GM12891 (cell line): ENCODE data around the gene IL32. TPM values are rescaled to one million over a fixed set of nuclear protein-coding genes. Genes with fewer than 3 reads are reported as not detected.

ENCODE experiments used
- DNase-seq: peaks from one replicate; pipeline ENCODE4 v3.0.0; 2011; ENCODE audit warnings: low spot score; ENCODE audit not compliant: insufficient read length
- FAIRE-seq: peaks from 2 replicates; lab custom pipeline; 2011; peaks lifted over from hg19 to GRCh38; lab: Jason Lieb, UNC
- PAX5 ChIP-seq: IDR thresholded peaks from 2 replicates; pipeline ENCODE4 v1.6.1; 2011; ENCODE audit warnings: low read length, moderate library complexity, mild to moderate bottlenecking; ENCODE audit not compliant: insufficient read depth, severe bottlenecking
- POLR2A ChIP-seq: IDR thresholded peaks from 2 replicates; pipeline ENCODE4 v1.6.1; 2011; ENCODE audit warnings: low read depth, low read length, control low read depth
- POLR2AphosphoS5 ChIP-seq: IDR thresholded peaks from 2 replicates; pipeline ENCODE4 v1.6.1; 2011; ENCODE audit warnings: low read depth, low read length, control low read depth
- POU2F2 ChIP-seq: IDR thresholded peaks from 2 replicates; pipeline ENCODE4 v1.6.1; 2011; ENCODE audit warnings: low read depth, mild to moderate bottlenecking, control low read depth, low read length, moderate library complexity
- SPI1 ChIP-seq: IDR thresholded peaks from 2 replicates; pipeline ENCODE4 v1.6.1; 2011; ENCODE audit warnings: low read depth, low read length, control low read depth
- TAF1 ChIP-seq: IDR thresholded peaks from 2 replicates; pipeline ENCODE4 v1.6.1; 2011; ENCODE audit warnings: low read depth, low read length, control low read depth
- polyA plus RNA-seq: library from polyadenylated mRNA; unstranded; fragments of >200 nt; gene quantifications from one replicate; pipeline ENCODE4 v1.2.1, GENCODE V29; 2012; ENCODE audit warnings: low read depth, missing spikeins, inconsistent platforms; ENCODE audit not compliant: missing spikeins

The IL32 gene
- polyA plus RNA-seq, result 512 TPM

- no peak for TF ChIP-seq SPI1
- TF ChIP-seq POLR2AphosphoS5, result peak; percentile 53; the same call in 1 of the 2 replicates
Measured at GRCh38 chr16:3065069-3065741, at the start of gene IL32. IL32 (plus strand) TSS chr16:3065640; CDS start chr16:3065812, 172 bp downstream.

GRCh38 chr16:3015865-3016521, 49.4 kb upstream of the IL32 start:
- FAIRE-seq (no peak), DNase-seq (no peak)
- no peak for TF ChIP-seq POLR2AphosphoS5

More at GRCh38 chr16:3065069-3065741, at the start of gene IL32:
- DNase-seq, result no peak
- peak; percentile 45 for FAIRE-seq

GRCh38 chr16:3017344-3017743, 48.1 kb upstream of the IL32 start:
- DNase-seq (no peak), FAIRE-seq (no peak)
- TF ChIP-seq SPI1, result no peak
- no peak for TF ChIP-seq POLR2AphosphoS5

- DNase-seq, result no peak
- FAIRE-seq, result no peak
Measured at GRCh38 chr16:3017794-3018506, 47.5 kb upstream of the IL32 start, which contains the start of gene CLDN6. CLDN6 (minus strand) TSS chr16:3018183; CDS start chr16:3016021, 2,162 bp downstream.

GRCh38 chr16:3019594-3020246, 45.7 kb upstream of the IL32 start:
- no peak for DNase-seq
- peak; percentile 89 for FAIRE-seq
- no peak for TF ChIP-seq POLR2AphosphoS5

More at GRCh38 chr16:3017794-3018506, 47.5 kb upstream of the IL32 start, which contains the start of gene CLDN6:
- TF ChIP-seq SPI1, result no peak
- TF ChIP-seq POU2F2, result no peak
- no peak for TF ChIP-seq PAX5
- no peak for TF ChIP-seq POLR2A
- TF ChIP-seq TAF1, result no peak
- TF ChIP-seq POLR2AphosphoS5, result no peak

- TF ChIP-seq POLR2A (no peak), TAF1 (no peak), POU2F2 (no peak), POLR2AphosphoS5 (no peak), SPI1 (no peak), PAX5 (no peak)
- no peak for FAIRE-seq
- peak; percentile 89 for DNase-seq
Measured at GRCh38 chr16:3020247-3020603, 45.2 kb upstream of the IL32 start, which contains the start of gene TNFRSF12A. TNFRSF12A (plus strand) TSS chr16:3020368; CDS start chr16:3020398, 30 bp downstream.

- no peak for DNase-seq
- FAIRE-seq, result peak; percentile 41
Measured at GRCh38 chr16:3020604-3021448, 44.6 kb upstream of the IL32 start.

GRCh38 chr16:3021449-3022207, 43.8 kb upstream of the IL32 start:
- TF ChIP-seq SPI1 (no peak), POLR2A (no peak), POU2F2 (no peak), POLR2AphosphoS5 (no peak), PAX5 (no peak)
- FAIRE-seq (peak; percentile 71), DNase-seq (peak; percentile 71)

More at GRCh38 chr16:3020604-3021448, 44.6 kb upstream of the IL32 start:
- TF ChIP-seq POLR2A (no peak), POU2F2 (no peak), SPI1 (no peak), POLR2AphosphoS5 (no peak), TAF1 (no peak), PAX5 (no peak)

- no peak for DNase-seq
- TF ChIP-seq SPI1, result no peak
- no peak for TF ChIP-seq POLR2A
- TF ChIP-seq PAX5, result no peak
- TF ChIP-seq TAF1, result no peak
- TF ChIP-seq POU2F2, result no peak
- no peak for TF ChIP-seq POLR2AphosphoS5
- no peak for FAIRE-seq
Measured at GRCh38 chr16:3022208-3022683, 43.2 kb upstream of the IL32 start.
